ENCODE results near the gene CRYBB1. TPM values are rescaled to one million over a fixed set of nuclear protein-coding genes. Genes with fewer than 3 reads are reported as not detected.

Gene CRYBB1
- total RNA-seq, result 2.0 TPM

GRCh38 chr22:26617271-26618199, at the start of gene CRYBB1:
CRYBB1 (minus strand) TSS chr22:26618027; CDS start chr22:26616319, 1,708 bp downstream.
- FAIRE-seq, result no peak
- DNase-seq (ENCODE audit: low spot score in 2 of 2), result no peak

DNA sequence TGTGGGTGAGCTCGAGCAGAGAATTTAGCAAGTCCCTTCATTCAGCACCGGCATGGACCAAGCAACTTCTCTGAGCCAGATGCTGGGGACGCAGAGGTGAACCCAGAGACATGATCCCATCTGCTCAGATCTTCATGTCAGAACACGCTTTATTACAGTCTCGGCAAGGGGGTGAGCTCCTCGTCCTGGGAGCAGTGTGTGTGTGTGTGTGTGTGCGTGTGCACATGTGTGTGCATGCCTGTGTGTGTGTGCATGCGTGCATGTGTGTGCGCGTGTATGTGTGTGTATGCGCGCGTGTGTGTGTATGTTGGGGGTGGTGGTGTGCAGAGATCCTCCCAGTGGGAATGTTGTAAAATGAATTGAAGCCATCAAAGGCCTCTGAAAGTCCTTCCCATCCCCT, 49.3 kb upstream of the CRYBB1 start:
- DNase-seq (ENCODE audit: low spot score in 2 of 2), result no peak
- no peak for FAIRE-seq

GRCh38 chr22:26665813-26666231, 48.0 kb upstream of the CRYBB1 start:
- no peak for DNase-seq (ENCODE audit: low spot score in 2 of 2)
- no peak for FAIRE-seq

DNA sequence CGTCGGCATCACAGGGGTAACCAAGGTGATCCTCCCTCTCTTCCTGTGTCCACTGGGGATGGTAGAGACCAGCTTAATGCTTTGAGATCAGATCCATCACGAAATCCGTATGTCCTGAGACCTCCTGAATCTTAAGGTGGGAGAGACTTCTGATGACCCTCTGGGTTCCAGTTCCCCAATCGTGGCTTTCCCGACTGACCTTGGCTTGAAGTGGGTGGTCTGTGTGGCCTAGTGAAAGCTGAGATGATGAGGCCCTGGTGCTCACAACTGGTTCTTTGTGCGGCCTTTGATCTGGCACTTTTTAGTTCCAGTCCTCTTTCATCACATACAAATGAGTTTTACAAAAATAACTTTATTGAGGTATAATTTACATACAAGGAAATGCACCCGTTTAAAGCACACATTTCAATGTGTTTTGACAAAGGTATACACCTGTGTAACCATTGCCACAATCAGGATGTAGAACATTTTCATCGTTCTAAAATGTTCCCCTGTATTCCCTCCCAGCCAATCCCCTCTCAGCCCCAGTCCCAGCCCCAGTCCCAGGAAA, 45.6 kb upstream of the CRYBB1 start:
- FAIRE-seq (no peak), DNase-seq (ENCODE audit: low spot score in 2 of 2) (no peak)

GRCh38 chr22:26662160-26662559, 44.3 kb upstream of the CRYBB1 start:
- DNase-seq (ENCODE audit: low spot score in 2 of 2) (no peak), FAIRE-seq (no peak)

DNA sequence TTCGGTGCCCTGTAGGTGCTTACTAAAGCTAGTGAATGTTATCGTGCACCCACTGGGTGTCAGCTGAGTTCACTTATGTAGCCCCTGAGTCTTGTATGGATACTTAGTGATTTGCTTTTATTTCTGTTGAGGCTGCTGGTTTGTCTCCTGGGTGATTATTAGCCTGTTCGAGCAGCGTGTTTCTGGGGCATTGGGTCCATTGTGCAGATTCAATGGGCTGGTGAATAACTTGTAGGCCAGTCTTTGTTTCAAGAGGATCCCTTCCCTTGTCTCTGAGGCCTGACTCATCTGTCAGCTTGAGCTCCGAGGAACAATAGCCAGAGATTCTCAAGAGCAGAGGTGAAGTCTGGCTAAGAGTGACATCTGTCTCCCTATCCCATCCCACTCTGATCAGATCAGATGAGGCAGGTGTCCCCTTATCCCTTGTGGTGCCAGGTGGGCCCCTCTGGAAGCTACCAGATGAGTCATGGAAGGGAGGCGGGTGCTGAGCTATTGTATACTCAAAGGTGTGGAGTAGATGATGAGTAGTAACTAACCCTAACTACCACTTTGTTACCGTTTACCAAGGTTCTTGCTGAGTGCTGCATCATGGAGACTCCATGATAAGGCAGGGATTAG, 43.2 kb upstream of the CRYBB1 start:
- no peak for DNase-seq (ENCODE audit: low spot score in 2 of 2)
- FAIRE-seq, result no peak

GRCh38 chr22:26660356-26660755, 42.5 kb upstream of the CRYBB1 start:
- no peak for FAIRE-seq
- DNase-seq (ENCODE audit: low spot score in 2 of 2), result no peak

DNA sequence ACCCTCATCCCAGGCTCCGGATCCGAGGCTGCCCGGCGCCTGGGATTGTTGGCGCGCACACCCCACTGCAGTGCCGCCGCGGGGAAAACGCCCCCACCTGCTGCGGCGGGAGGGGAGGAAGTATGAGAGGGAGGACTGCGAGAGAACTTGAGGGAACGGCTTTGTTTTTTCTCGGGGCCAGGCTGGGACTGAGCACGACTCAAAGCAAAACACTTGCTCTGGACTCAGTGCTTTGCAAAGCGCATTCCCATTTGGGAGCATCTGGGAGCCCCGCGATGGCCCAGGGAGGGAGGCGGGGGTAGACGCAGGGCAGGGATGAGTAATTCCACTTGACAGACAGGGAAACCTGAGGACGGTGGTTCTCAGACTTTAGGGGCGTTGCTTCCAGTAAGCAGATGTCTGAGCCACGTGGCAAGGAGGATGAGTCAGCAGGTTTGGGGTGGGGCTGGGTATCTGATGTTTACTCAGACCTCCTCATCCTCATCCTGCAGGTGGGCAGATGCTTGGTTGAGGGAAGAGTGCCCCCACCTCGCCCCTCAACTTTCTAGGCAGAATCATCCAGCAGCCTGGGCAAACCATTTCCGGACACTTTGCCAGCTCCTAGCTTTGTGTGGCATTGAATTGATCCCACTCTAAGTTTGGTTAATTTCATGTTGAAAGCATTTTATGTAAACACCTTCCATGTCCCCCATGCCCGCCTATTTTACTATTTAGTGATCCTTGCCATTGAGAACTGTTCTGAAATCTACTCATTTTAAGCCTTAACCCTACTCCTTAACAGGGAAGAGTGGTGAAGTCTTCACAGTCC, 41.0 kb upstream of the CRYBB1 start:
- FAIRE-seq (no peak), DNase-seq (ENCODE audit: low spot score in 2 of 2) (peak in 1 of 2 donors; percentile 68)

GRCh38 chr22:26658161-26658560, 40.3 kb upstream of the CRYBB1 start:
- FAIRE-seq, result no peak

DNA sequence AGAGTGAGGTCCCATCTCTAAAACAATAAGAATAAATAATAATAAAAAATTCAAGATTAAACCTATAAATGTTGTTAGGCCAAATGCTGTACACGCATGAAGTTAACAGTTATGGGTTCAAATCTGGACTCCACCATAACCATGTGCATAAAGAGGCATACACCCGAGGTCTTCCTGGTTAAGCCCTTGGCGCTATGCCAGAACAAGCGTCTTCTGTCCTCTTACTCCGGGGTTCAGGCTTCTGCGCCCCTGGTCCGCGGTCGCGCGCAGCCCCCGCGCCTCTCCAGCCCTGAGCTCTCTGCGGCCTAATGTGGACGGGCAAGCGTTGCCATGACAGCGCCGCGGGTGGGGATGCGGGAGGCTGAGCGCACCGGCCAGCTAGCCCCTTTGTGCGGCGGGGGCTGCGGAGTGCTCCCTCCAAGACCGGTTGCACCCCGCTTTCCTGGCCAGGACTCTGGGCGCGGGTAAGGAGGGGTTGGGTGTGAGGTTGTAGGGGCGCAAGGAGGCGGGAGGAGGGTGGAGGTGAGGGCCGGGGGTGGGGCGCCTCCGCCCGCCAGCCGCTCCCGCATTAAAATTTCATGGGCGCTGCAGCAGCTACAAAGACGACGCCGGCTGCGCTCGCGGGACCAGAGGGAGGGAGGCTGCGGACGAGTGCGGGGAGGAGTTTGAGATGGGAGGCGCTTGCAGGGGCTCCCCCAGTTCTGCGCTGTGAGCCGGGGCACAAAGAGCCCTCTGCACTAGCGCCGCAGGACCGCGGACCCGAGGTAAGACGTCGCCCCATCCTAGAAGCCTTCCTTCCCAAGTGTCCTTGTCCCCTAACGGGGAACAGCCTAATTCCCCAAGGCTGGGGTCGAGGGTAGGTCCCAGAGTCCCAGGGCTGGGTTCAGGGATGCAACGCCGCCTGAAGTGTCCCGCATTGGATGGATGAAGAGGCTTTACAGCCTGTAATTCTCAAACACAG, 39.3 kb upstream of the CRYBB1 start, which contains the start of gene MIAT:
Gene MIAT (plus strand): TSS at position 698 of the 961 bp plus-strand sequence.
- DNase-seq (ENCODE audit: low spot score in 2 of 2), result peak in 1 of 2 donors; percentile 64
- FAIRE-seq, result no peak

More at GRCh38 chr22:26658161-26658560, 40.3 kb upstream of the CRYBB1 start:
- DNase-seq (ENCODE audit: low spot score in 2 of 2), result no peak

DNA sequence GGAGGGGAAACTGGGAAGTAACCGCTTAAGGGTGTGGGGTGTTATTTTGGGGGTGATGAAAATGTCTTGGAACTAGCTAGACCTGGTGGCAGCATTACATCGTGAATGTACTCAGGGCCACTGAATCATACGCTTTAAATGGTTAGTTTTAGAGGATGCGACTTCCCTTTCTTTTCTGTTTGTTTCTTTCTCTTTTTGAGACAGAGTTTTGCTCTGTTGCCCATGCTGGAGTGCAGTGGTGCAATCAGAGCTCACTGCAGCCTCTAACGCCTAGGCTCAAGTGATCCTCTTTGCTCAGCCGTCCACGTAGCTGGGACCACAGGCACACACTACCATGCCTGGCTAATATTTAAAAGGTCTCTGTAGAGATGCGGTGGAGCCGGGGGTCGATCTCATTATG, 34.0 kb upstream of the CRYBB1 start:
- FAIRE-seq, result no peak

DNA sequence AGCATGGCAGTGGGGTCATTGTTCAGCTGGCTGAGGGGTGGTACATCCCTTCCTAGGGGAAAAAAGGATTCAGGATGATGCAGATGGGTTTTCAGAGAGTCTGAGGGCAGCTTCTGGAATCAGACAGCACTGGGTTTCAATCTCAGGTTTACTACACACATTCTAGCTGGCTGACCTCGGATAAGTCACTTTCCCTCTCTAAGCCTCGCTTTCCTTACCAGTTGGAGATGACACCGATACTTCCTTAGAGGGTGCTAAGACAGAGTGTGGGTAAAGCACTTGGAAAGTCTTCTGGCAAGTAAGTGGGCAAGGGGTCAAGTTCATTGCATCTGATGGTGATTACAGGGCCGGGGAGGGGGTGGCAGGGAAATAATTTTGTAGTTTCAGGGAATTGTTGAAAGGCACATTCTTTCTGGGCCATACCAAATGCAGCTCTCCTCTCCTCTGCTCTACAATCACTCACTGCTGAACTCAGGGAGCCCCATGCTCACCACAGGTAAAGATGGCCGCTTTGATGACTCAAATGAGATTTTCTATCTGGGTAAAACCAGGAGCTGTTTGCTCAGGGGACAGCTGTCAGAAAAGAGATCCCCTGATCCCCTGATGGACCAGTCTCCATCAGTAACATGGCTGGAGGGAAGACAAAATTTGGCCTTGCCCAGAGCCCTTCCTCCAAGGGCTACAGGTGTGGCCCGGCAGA, 33.0 kb upstream of the CRYBB1 start:
- no peak for DNase-seq (ENCODE audit: low spot score in 2 of 2)
- no peak for FAIRE-seq

More for the DNA sequence above, 34.0 kb upstream of the CRYBB1 start:
- no peak for DNase-seq (ENCODE audit: low spot score in 2 of 2)

DNA sequence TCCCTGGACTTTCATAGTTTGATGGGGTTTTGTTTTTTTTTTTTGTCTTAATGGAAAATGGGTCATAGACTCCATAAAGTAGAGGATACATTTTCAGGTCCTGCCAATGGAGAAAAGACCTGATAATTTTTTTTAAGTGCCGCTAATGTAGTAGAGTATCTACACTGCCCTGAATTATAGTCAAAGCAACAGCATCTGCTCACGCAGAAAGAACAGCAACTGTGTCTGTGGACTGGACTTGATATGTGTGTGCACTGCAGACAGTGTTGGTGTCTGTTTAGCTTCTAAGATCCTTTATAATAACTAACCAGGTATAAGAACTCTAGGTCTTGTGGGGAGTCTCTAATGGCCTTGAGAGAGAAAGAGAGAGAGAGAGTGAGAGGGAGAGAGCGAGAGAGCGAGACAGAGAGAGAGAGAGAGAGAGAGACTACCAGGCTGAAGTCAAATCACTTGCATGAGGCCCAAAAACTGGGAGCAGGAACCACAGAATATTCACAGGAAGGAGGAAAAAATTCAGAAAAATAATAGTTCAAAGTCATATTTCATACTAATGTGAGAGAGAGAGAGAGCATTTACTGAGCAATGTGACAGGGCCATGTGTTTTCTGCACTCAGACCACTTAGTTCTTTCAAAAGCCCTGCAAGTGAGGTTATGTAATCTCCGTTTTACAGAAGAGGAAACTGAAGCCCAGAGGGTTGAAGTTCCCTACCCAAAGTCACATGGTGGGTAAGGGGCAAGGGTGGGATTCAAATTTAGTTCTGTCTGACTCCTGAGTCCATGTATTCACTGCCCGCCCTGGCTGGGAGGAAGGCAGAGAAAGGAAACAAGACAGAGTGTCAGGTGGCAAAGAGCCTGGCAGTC, 30.9 kb upstream of the CRYBB1 start:
- no peak for FAIRE-seq
- no peak for DNase-seq (ENCODE audit: low spot score in 2 of 2)

DNA sequence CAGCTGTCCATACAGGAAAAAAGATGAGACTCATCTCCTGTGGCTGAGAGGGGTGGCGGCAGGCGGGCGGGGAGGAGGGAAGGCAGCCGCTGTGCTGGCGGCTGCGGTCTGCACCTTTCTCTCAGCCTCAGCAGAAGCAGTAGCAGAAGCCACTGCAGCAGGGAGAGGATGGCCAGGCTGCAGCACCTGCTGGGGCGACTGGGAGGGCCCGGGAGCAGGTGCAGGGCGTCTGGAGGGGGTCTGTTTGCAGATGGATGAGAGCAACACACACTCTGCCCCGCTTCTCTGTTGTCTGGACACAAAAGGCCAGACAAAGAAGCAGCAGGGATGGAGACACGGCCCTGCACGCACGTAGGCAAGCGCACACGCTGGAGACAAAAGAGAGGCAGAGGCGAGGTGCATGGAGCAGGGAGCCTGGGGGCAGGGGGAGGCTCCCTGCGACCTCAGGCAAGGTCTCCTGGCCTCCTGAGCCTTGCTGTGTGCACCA, 30.2 kb upstream of the CRYBB1 start:
- FAIRE-seq (no peak), DNase-seq (ENCODE audit: low spot score in 2 of 2) (no peak)

DNA sequence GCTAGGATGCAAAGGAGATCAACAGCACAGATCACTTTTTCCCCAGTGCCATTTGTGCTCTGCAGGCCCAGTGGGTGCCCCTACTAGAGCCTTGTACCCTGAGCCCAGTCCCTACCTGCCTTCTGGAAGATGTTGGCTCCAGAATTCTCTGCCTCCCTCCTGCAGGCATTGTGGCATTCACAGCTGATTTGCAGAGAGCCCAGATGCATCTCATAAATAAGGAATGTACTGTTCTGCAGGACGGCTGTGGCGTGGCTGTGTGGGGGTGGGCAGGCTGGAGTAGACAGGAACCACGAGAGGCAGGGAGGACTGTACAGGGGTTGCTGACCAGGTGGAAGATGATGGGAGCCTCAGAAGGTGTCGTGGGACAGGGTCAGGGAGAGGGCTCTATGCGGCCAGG, 28.3 kb upstream of the CRYBB1 start:
- FAIRE-seq (no peak), DNase-seq (ENCODE audit: low spot score in 2 of 2) (no peak)

DNA sequence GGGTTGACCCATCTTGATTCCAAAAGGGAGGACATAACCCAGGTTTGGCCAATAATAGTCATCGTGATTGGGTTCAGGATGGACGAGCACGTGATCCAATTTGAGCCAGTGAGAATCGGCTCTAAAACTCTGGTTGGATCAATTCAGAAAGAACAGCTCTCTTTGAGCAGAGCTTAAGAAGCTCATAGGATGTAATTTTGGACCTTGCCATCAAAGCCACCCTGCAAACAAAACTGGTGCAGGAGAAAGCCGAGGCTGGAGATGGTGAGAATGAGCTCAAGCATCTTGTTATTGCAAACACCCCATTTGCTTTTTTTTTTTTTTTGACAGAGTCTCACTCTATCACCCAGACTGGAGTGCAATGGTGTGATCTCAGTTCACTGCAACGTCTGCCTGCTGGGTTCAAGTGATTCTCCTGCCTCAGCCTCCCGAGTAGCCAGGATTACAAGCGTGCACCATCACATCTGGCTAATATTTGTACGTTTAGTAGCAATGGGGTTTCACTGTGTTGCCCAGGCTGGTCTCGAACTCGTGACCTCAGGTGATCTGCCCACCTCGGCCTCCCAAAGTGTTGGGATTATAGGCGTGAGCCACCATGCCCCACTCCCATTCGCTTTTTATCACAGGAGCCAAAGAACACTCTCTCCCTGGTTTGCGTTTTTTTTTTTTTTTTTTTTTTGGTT, 25.7 kb upstream of the CRYBB1 start:
- FAIRE-seq, result no peak
- no peak for DNase-seq (ENCODE audit: low spot score in 2 of 2)

All from frontal cortex (tissue), 4 donors.